Measurements from ENCODE around the gene DLX4.

The DLX4 gene

GRCh38 chr17:49963626-49964302, 5.2 kb upstream of the DLX4 start:
- TF ChIP-seq TAF1 (IDR thresholded peaks at IDR 0.05; ENCODE audit: borderline replicate concordance, low read depth, low read length) (no peak), POLR2A (IDR thresholded peaks at IDR 0.05; ENCODE audit: low read depth, low read length) (no peak), POLR2AphosphoS5 (IDR thresholded peaks at IDR 0.05; ENCODE audit: low read depth, low read length) (no peak)
- FAIRE-seq = no peak
- no peak for DNase-seq (ENCODE audit: insufficient read length)

- DNase-seq (ENCODE audit: insufficient read length) = no peak
- no peak for TF ChIP-seq TAF1 (IDR thresholded peaks at IDR 0.05; ENCODE audit: borderline replicate concordance, low read depth, low read length)
- FAIRE-seq = no peak
Measured at GRCh38 chr17:49964303-49964768, 4.7 kb upstream of the DLX4 start.

GRCh38 chr17:49964769-49965523, 4.0 kb upstream of the DLX4 start:
- no peak for DNase-seq (ENCODE audit: insufficient read length)
- TF ChIP-seq POLR2AphosphoS5 (IDR thresholded peaks at IDR 0.05; ENCODE audit: low read depth, low read length) = no peak
- FAIRE-seq = no peak

- TF ChIP-seq POLR2AphosphoS5 (IDR thresholded peaks at IDR 0.05; ENCODE audit: low read depth, low read length) = no peak
- TF ChIP-seq POLR2A (IDR thresholded peaks at IDR 0.05; ENCODE audit: low read depth, low read length) = no peak
- no peak for TF ChIP-seq TAF1 (IDR thresholded peaks at IDR 0.05; ENCODE audit: borderline replicate concordance, low read depth, low read length)
- no peak for FAIRE-seq
- DNase-seq (ENCODE audit: insufficient read length) = no peak
Measured at GRCh38 chr17:49965524-49965909, 3.5 kb upstream of the DLX4 start.

GRCh38 chr17:49966767-49967166, 2.2 kb upstream of the DLX4 start:
- DNase-seq (ENCODE audit: insufficient read length) (no peak), FAIRE-seq (no peak)
- TF ChIP-seq POLR2AphosphoS5 (IDR thresholded peaks at IDR 0.05; ENCODE audit: low read depth, low read length) = no peak
- TF ChIP-seq TAF1 (IDR thresholded peaks at IDR 0.05; ENCODE audit: borderline replicate concordance, low read depth, low read length) = no peak
- no peak for TF ChIP-seq POLR2A (IDR thresholded peaks at IDR 0.05; ENCODE audit: low read depth, low read length)

- DNase-seq (ENCODE audit: insufficient read length) (no peak), FAIRE-seq (no peak)
- TF ChIP-seq POLR2A (IDR thresholded peaks at IDR 0.05; ENCODE audit: low read depth, low read length) (no peak), TAF1 (IDR thresholded peaks at IDR 0.05; ENCODE audit: borderline replicate concordance, low read depth, low read length) (no peak), POLR2AphosphoS5 (IDR thresholded peaks at IDR 0.05; ENCODE audit: low read depth, low read length) (no peak)
Measured at GRCh38 chr17:49967205-49967604, 1.8 kb upstream of the DLX4 start.

GRCh38 chr17:49967621-49968404, 1.2 kb upstream of the DLX4 start:
- FAIRE-seq (peak; percentile 21), DNase-seq (ENCODE audit: insufficient read length) (no peak)
- no peak for TF ChIP-seq POLR2A (IDR thresholded peaks at IDR 0.05; ENCODE audit: low read depth, low read length)

GRCh38 chr17:49968405-49969133, 421 bp upstream of the DLX4 start:
- peak; percentile 73 for FAIRE-seq
- peak; percentile 84 for DNase-seq (ENCODE audit: insufficient read length)

GRCh38 chr17:49969795-49970389, 902 bp downstream of the DLX4 start:
- no peak for FAIRE-seq
- DNase-seq (ENCODE audit: insufficient read length) = no peak
- TF ChIP-seq TAF1 (IDR thresholded peaks at IDR 0.05; ENCODE audit: borderline replicate concordance, low read depth, low read length) (no peak), POLR2A (IDR thresholded peaks at IDR 0.05; ENCODE audit: low read depth, low read length) (no peak), POLR2AphosphoS5 (IDR thresholded peaks at IDR 0.05; ENCODE audit: low read depth, low read length) (no peak)

More at GRCh38 chr17:49968405-49969133, 421 bp upstream of the DLX4 start:
- TF ChIP-seq TAF1 (IDR thresholded peaks at IDR 0.05; ENCODE audit: borderline replicate concordance, low read depth, low read length) = no peak
- peak; percentile 31; the same call in 1 of the 2 replicates for TF ChIP-seq POLR2A (IDR thresholded peaks at IDR 0.05; ENCODE audit: low read depth, low read length)
- no peak for TF ChIP-seq POLR2AphosphoS5 (IDR thresholded peaks at IDR 0.05; ENCODE audit: low read depth, low read length)

GRCh38 chr17:49970498-49970897, 1.5 kb downstream of the DLX4 start:
- DNase-seq (ENCODE audit: insufficient read length) (no peak), FAIRE-seq (no peak)
- TF ChIP-seq TAF1 (IDR thresholded peaks at IDR 0.05; ENCODE audit: borderline replicate concordance, low read depth, low read length) = no peak
- no peak for TF ChIP-seq POLR2AphosphoS5 (IDR thresholded peaks at IDR 0.05; ENCODE audit: low read depth, low read length)
- TF ChIP-seq POLR2A (IDR thresholded peaks at IDR 0.05; ENCODE audit: low read depth, low read length) = no peak
